Hematopoietic multipotent progenitor cell treated with erythropoietin and hydrocortisone succinate and interleukin-3 and kit ligand, for 8 days (in vitro differentiated cells): Measurements from ENCODE around the gene STAMBP.
"Not testable (repeated sequence)": the region's sequence is repeated elsewhere in the genome, so short reads cannot be mapped to it uniquely, and the experiment has no call there.

Experiments used
- DNase-seq: peaks from one replicate; pipeline ENCODE4 v3.0.0-alpha.2; 2015

Gene STAMBP

DNA sequence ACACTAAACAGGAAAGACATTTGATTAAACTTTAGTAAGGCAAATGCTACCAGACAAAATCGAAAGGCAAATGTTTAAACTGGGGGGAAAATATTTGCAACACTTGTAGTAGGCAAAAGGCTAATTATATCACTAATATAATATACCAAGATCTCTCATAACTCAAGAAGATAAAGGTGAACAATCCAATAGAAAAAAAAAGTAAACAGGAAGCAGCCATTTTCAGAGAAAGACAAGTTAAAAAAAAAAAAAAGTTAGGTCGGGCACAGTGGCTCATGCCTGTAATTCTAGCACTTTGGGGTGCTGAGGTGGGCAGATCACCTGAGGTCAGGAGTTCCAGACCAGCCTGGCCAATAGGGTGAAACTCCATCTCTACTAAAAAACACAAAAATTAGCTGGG is 59.6 kb downstream of the STAMBP start:
- no peak for DNase-seq

DNA sequence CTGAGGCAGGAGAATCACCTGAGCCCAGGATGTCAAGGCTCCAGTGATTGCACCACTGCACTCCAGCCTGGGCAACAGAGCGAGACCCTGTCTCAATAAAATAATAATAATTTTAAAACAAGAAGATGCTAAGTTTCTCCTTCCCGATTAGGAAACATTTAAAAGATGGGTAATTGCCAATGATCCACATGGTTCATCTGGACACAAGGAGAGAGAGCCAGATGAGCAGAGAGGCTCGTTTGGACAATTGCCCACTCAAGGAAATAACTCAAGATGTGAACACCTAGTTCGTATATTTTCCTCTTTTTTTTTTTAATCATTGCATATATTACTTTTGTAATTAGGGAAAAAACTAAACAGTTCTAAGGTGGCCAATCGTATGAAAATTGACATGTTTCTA is 60.4 kb downstream of the STAMBP start:
- DNase-seq: no peak

GRCh38 chr2:73890301-73891092 is 61.7 kb downstream of the STAMBP start:
- DNase-seq: no peak

DNA sequence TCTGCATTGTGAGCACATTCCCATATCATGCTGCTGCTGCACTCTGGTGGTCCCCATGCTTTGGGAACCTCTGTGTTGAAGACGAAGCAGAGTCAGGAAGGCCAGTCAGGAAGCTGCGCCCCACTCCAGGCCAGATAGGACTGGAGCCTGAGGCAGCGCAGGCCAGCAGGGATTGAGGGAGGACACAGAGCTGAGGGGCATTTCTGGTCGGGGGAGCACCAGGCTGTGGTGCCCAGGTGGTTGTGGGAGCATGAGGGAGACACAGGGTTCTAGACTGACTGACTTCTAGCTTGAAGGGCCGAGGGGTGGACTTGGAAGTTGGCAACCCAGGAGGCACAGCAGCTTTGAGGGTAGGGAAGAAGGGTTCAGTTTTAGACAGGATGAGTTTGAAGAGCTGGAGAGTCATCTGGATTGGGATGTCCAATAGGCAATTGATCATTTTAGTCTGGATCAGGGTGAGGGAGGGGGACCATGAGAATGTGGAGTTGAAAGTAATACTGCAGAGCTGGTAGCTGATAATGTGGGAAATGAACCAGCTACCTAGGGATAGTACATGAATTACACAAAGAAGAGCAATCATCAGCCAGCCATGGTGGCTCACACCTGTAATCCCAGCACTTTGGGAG is 62.6 kb downstream of the STAMBP start:
- DNase-seq: no peak

GRCh38 chr2:73892631-73893329 is 64.0 kb downstream of the STAMBP start, which contains the start of gene ACTG2:
ACTG2 (plus strand) TSS chr2:73893008; CDS start chr2:73901312, 8,304 bp downstream.
- DNase-seq: no peak

- DNase-seq: no peak
Observed at GRCh38 chr2:73893764-73894474, 65.2 kb downstream of the STAMBP start.

GRCh38 chr2:73894475-73894850 is 65.7 kb downstream of the STAMBP start:
- DNase-seq: no peak

DNA sequence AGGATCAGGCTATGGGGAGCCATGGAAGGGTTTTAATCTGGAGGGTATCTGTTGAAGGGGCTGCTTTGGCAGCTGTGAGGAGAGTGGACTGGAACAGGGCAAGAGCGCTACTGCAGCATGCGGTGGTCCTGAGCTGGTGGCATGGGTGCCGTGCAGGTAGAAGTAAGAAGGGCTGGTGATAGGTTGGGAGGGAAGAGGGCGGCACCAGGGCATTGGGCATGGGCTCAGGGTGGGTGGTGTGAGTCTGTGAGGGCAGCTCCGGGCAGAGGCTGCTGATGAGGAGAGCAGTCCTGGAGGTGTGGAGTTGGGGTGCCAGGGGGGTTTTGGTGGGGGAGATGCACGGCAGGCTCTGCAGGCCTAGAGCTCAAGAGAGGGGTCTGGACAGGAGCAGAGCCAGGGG is 66.1 kb downstream of the STAMBP start:
- no peak for DNase-seq

DNA sequence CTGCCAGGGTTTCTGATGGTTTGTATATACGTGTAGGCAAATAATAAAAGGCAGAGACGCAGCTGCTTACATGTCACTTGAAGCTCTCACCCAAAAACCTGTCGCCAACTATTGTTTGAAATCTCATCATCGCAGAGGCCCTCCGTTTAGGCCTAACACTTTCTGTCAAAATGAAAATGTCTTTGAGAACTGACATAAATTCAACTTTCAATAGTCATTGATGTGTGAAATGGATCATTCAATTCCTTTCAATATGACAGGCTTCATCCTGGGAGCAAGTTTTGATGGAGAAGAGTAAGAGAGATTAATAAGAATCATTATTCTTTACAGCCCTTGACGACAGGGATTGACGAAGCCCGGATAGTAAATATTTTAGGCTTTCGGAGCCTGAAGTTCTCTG is 66.7 kb downstream of the STAMBP start:
- DNase-seq: no peak

GRCh38 chr2:73896362-73897239 is 67.8 kb downstream of the STAMBP start:
- no peak for DNase-seq

GRCh38 chr2:73897240-73897583 is 68.5 kb downstream of the STAMBP start:
- DNase-seq: no peak

- no peak for DNase-seq
Observed at GRCh38 chr2:73897934-73898333, 69.2 kb downstream of the STAMBP start.

DNA sequence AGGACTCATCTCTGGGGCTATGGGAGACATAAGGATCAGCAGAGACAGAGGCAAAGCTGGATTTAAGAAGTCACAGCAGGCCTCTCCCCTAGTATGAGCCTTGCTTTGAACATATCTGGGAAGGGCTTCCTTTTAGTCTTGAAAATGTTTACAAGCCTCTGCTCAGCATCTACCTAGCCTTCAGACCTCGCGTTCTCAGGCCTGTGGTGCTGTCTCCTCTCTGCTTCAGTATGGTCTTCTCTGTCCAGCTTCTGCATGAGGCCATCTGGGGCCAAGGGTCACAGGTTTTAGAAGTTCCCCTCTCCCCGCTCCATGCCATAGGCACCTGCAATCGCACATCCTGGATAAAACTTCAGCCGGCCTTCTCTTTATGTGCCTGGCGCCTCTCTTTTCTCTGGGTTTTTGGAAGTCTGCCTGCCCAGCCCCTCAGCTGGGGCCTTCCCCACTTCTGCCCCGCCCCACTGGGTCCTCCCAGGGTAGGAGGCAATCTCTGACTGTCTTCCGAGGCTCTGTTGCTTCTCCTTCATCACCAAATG is 71.1 kb downstream of the STAMBP start:
- DNase-seq: no peak

DNA sequence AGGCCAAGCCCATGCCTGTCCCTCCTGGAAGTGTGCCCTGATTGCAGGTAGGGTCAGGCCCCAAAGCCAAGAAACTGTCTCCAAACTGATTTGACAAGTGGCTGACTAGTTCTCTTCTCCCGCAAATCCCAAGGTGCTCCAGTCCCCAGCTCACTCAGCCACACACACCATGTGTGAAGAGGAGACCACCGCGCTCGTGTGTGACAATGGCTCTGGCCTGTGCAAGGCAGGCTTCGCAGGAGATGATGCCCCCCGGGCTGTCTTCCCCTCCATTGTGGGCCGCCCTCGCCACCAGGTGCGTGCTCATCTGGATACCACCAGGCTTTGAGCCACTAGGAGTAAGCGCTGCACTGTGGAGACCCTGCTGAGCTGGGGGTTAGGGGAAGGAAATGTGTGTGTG is 72.4 kb downstream of the STAMBP start:
- DNase-seq: no peak

DNA sequence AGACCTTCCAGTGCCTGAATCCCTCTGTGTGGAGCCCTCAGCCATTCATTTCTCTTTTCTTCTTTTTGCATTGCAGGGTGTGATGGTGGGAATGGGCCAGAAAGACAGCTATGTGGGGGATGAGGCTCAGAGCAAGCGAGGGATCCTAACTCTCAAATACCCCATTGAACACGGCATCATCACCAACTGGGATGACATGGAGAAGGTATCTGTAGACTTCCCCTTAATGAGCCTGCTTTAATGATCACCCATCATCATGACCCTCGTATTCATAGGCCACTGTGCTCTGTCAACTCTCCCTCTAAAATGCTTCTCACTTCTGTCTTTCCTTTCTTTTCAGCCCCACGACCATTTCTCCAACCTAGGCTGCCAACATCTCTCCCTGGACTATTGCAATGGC is 73.5 kb downstream of the STAMBP start:
- DNase-seq: no peak

GRCh38 chr2:73903313-73903712 is 74.6 kb downstream of the STAMBP start:
- no peak for DNase-seq

DNA sequence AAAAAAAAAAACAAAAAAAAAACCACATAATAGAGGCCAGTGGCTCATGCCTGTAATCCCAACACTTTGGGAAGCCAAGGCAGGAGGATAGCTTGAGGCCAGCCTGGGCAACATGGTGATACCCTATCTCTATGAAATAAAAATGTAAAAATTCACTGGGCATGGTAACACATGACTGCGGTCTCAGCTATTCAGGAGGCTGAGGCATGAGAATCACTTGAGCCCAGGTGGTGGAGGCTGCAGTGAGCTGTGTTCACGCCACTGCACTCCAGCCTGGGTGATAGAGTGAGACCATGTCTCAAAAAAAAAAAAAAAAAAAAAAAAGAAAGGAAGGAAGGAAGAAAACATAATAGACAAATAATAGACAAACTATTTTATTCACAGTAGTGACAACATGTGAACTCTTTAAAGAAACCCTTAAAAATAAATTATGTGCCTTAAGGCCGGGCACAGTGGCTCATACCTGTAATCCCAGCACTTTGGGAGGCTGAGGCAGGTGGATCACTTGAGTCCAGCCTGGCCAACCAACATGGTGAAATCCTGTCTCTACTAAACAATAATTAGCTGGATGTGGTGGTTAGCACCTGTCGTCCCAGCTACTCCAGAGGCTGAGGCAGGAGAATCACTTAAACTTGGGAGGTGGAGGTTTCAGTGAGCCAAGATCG is 75.3 kb downstream of the STAMBP start:
- DNase-seq: not testable (repeated sequence)

GRCh38 chr2:73904952-73905351 is 76.2 kb downstream of the STAMBP start:
- DNase-seq: no peak

GRCh38 chr2:73906847-73907505 is 78.2 kb downstream of the STAMBP start:
- DNase-seq: no peak

GRCh38 chr2:73907840-73908452 is 79.2 kb downstream of the STAMBP start:
- DNase-seq: peak; percentile 75
